T-helper 2 cell treated with Interferon-gamma antibody and Interleukin-4, amounts not matched to agents 100 ng/mL and 5 ng/mL, for 36 hours (primary cell): ENCODE results near the gene HELZ. TPM values are rescaled to one million over a fixed set of nuclear protein-coding genes. Genes with fewer than 3 reads are reported as not detected.

Source experiments
- intact Hi-C: fragments of 100-400 bp; cut with micrococcal nuclease; formaldehyde crosslinking; loops from one replicate; pipeline ENCODE4 v1.15.1; 2023
- total RNA-seq: library from RNA; stranded (reverse); gene quantifications from 2 replicates; pipeline ENCODE4 v1.2.3, GENCODE V29; 2022

Gene HELZ
- total RNA-seq, 1 donor from 2014 or later: 64.1 TPM

DNA sequence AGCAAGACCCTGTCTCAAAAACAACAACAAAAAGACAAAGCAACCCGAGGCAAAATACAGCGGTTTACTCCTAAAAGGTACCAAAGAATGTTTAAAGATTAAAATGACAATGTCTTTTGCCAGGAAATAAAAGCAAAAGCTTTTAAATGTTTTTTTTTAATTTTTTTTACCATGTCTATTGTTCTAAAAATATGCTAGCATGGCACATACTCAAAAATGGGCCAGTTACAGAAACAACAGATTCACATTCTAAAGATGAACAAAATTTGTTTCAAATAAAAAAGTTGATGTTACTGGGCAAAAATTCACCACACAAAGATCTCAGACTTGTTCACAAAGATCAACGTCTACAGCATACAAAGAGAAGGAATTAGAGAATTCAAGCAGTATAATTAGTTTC lies 159.6 kb downstream of the HELZ start:
- intact Hi-C loops: no loop called here

DNA sequence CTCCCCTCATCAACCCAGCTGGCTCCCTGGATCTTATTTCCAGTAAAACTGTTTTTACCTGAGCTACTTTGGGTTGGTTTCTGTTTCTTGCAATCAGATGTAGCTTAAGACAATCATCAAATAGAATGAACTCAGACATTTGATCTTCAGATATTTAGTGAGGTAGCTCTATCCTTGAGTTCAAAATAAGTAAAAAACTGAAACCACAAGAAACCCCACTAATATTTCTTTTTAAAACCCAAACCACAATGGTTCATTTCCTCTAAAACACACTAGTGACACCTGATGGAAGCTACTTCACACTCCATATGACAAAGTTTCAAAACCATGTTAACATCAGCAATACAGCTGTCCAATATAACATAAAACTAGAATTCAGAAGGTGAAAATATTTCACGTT lies 162.9 kb downstream of the HELZ start:
- intact Hi-C loops: no loop called here

DNA sequence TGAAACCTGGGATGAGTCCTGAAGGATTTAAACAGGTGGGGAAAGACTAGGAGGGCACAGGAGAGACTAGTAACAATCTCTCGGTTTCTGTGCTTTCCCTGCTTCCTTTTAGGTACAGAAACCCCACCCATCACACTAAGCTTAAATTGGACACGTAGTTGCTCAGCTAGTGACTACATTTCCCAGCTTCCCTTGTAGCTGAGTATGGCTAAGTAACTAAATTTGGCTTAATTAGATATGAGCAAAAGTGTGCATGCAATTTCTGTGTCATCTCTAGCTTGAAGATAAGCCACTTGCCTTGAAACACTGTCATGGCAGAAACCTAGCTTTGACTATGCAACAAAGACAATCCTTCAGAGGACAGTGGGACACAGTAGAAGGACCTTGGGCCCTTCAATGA lies 164.2 kb downstream of the HELZ start:
- intact Hi-C loops: no loop called here

DNA sequence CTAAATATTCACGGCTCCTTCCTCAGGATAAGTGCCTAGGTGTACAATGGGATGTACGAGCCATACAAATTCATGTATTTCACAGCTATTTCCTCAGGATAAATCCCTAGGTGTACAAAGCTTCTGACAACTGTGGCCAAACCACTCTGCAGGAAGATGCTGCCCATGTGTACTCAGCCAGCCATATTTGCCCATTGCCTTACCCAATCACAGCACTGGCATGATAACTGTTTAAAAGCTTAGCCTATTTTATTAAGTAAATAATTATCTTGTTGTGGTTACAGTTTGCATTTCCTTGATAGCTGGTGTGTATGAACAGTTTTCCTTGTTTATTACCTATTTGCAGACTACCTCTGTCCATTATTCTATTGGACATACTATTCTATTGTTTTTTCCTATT lies 165.5 kb downstream of the HELZ start:
- intact Hi-C loops: no loop called here

DNA sequence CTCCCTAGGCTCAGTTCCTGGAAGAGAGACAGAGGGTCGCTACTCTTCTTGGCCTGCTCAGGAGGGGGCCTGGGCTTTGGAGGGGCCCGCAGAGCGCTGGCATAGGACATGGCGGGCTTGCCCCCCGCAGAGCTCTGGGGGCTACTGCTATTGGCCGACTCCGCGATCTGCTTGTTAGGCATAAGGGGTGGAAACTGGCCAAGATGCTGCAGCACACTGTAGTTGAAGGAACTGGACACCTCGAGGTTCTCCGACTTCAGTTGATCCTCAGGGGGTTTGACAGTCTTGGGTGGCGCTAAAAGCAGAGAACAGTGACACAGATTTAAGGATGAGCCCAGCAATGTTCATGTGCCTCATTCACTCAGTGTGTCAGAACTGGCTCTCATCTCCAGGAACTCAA lies 166.7 kb downstream of the HELZ start:
- intact Hi-C loops: no loop called here

DNA sequence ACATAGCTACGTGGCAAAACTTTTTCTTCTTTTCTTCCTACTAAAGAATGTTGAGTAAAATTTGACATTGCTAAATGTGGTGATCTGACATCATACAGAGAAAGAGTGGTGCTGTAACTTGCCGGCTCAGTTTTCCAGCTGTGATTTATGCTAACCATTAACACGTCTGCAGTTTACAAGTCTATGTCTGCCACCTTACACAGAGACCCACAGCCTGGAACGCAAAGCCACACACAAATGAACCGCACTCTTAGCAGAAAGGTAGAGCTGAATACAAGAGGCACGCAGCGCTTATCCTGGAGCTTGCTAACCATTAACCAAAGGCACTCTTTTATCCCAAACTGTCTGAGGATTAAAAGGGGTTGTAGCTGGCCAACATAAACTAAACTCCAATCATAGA lies 168.7 kb downstream of the HELZ start:
- intact Hi-C loops: no loop called here

DNA sequence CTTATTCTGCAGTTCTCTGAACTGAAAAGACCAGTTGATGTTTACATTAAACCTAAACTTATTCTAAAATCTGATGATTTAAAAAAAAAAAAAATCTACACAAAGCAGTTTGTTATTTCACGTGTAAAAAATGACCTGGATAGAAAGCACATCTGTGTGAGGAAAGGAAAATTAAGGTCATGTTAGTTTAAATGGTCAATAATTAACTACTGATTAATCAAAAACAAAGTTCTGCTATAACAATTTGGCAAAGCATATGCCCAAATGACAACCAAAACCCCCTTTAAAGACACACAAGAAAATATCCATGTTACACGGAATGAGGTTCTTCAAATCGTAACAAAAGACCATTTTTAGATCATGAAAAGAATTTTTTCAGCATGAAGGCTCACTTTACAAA lies 170.2 kb downstream of the HELZ start:
- intact Hi-C loops: no loop called here

DNA sequence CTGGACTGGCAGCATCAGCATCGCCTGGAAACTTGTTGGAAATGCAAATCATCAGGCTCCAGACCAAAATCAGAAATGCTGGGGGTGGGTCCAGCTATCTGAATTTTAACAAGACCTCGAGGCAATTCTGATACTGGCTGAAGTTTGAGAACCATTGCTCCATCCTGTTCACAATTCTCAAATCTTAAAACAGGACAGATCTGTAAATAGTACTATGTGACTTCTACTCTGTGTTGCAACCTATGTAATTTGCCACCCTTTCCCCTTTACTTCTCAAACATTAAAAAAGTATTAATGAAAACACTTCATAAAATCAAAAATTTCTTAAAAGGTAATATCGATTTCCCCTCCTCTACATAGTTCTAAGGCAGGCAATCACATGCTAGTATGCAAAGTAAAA lies 172.1 kb downstream of the HELZ start:
- intact Hi-C loops: no loop called here

DNA sequence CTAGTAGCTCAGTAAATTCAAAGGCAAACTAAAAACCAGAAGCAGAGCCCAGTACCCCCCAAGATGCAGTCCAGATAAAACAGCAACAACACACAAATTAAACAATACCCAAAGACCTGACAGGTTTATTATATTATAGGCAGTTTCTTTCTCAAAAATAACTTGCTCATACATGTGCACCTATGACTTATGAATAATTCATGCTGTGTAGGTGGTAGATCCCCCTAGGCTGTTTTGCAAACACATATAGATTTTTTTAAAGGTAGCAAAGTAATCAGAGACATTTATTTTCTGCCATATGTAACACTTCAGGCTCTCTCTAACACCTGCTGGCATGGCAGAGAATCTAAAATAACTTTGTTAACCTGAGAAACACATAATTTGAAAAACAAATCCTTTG lies 173.4 kb downstream of the HELZ start:
- intact Hi-C loops: no loop called here

DNA sequence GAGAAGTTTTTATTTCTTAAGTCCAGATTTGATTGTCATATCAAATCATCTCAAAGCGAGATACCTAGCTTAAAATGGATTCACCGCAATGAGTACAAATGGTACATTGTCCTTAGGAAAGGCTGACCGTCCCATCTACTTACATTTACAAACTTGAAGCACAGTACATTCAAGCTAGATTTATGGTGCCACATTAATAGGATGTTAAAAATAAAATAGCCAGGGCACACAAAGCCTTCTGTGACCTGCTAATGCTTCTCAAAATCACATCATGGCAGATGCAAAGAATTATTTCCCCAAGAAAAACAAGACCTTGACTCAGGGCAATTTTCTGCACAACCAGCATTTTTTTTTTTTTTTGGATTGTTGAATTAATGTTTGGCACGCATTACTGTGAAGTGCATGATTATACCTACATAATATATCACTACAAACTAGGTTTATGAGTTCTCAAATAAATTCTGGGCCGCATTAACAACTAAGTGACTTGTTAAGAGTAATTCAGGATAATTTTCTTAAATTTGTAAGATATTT lies 175.3 kb downstream of the HELZ start:
- intact Hi-C loops: no loop called here

DNA sequence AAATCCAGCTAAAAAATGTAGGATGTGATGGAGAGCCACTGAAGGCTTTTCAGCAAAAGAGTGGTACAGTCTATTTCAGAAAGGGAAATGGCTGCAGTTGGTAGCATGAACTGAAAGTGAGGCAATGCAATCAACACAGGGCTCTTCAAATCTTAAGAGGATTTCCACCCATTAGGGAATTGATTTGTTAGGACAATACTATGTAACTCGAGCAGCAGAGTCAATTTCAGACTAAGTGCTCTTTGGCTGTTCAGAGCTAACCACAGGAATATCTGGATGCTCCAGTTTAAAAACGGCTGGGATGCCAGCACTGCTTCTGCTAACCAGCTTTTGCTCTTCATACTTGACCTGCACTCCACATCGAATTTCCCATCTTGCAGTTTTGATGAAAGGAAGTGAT lies 176.0 kb downstream of the HELZ start:
- intact Hi-C loops: no loop called here

DNA sequence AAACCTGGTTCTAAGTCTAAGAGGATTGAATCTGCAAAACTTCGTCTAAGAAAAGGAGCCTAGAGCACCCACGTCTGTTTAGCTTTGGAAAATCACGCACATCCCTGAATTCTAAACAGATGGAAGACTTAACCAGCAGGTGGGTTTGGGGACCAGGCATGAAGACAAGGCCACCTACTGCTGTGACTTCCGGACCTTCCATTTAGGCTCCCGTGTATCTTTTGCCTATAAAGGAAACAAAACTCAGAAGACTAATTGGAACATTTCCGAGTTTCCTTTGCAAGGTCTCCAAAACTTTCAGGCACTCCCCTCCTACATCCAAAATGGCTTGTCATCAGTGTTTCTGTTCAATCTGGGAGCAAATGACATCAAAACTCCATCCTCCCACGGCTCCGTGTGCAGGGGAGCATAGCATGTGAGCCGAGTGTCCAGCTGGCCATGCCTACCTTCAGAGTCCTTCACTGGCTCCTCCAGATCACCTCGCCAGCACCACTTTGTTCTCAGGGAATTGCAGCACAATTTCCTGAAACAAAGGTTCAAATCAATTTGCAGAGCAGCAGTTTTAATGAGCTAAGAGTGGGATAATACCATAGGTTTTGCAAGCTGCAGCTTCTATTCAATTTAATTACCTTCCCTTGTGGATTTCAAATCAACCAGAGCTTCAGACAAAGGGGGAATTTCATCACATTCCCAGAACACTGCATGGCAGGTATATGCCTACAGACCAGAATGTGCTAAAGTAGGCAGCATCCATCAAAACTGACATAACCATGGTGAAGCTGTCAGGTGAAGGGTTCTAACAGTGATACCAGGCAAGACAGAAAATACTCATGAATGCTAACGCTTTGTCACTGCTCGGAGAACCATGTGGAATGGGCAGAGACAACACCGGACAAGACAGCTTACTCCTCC lies 177.2 kb downstream of the HELZ start:
- intact Hi-C loops: no loop called here

DNA sequence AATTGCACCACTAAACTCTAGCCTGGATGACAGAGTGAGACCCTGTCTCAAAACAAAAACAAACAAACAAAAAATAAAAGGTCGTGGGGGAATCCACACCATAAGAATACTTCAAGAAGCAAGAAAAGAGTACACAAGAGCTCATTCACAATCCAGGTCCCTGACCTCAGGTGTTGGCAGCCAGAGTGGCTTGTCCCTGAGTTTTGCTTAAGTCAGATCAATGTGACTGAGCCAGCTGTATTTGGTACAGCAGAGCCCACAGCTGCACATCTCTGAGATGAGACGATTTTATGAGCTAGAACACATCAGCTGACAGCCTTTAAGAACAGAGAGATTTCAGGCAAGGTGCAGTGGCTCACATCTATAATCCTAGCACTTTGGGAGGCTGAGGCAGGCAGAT lies 178.3 kb downstream of the HELZ start:
- intact Hi-C loops: no loop called here

DNA sequence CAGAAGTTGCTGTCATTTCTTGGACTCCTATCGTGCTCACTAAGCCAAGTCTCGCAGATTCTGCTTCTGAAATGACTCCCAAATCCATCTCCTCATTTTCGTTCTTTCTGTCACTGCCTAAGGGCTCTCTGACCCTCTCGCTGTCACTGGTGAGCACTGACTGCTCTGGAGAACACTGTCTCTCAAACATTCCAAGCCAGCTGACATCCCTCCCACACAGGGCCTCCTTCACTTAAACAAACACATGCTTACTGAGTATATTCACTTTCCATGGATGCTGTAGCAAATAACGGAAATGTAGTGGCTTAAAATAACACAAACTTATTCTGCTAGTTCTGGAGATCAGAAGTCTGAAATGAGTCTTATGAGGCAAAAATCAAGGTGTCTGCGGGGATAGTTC lies 181.9 kb downstream of the HELZ start:
- intact Hi-C loops: no loop called here

DNA sequence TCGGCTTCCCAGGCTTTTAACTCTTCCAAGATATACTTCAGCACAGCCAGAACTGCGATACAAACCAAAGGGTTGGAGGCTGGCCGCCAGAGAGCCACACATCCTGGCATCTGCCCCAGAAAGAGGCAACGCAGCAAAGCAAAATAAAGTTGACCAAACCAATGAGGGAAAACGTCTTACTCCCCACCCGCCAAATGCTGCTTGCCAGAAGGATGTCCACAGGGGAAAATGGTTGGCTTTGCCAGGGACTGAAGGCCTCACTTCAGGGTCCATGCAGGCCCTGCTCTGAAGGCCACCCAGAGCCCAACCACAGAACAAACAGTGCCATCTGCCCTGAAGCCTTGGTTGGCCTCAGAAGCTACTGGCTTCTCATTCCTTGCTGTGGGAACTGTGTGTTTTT lies 185.6 kb downstream of the HELZ start:
- intact Hi-C loops: no loop called here

DNA sequence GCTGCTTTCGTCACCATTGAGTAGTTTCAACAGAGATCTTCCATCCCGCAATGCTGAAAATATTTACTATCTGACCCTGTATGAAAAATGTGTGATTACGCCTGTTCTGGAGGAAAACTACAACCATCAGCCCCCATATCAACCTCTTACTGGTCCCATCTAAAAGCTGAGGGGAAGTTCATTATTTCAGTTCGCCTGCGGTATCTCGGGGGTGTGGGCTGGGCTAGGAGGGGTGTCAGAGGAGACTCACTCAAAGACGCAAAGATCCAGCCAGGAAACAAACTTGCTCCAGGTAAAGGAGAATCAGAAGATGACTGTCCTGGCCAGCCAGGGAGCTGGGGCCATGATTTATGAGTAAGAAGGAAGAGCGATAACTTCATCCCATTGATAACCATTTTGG lies 187.0 kb downstream of the HELZ start:
- intact Hi-C loops: no loop called here

DNA sequence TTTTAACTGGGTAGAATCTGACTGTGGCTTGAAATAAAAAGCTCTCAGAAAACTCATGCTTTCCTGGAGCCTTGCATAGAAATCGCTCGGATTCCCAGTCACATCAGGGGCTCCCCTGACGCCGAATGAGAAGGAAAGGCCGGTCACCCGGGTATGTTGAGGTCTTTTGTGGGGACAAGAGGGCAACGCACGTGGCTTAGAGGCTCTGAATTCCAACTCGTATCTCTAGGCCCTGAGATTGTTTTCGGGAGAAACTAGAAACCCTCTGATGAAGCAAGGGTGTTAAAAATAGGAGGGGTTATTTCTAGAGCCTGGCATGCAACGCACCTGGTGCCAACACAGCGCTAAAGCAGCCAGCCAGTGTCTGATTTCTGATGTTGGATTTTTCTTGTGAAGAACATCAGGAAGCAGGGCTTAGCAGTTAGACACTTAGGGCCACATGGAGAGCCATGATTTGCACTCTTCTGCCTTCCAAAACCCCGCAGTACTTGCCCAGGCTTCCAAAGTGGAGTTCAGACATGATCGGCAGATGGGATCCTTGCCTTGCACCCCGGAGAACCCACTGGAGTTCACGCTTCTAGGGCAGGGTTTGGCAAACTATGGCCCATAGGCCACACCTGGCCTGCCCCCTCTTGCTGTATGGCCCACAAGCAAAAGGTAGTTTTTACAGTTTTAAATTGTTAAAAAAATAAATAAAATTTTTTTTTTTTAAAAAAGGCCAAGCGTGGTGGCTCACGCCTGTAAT lies 188.1 kb downstream of the HELZ start:
- intact Hi-C loops: no loop called here

DNA sequence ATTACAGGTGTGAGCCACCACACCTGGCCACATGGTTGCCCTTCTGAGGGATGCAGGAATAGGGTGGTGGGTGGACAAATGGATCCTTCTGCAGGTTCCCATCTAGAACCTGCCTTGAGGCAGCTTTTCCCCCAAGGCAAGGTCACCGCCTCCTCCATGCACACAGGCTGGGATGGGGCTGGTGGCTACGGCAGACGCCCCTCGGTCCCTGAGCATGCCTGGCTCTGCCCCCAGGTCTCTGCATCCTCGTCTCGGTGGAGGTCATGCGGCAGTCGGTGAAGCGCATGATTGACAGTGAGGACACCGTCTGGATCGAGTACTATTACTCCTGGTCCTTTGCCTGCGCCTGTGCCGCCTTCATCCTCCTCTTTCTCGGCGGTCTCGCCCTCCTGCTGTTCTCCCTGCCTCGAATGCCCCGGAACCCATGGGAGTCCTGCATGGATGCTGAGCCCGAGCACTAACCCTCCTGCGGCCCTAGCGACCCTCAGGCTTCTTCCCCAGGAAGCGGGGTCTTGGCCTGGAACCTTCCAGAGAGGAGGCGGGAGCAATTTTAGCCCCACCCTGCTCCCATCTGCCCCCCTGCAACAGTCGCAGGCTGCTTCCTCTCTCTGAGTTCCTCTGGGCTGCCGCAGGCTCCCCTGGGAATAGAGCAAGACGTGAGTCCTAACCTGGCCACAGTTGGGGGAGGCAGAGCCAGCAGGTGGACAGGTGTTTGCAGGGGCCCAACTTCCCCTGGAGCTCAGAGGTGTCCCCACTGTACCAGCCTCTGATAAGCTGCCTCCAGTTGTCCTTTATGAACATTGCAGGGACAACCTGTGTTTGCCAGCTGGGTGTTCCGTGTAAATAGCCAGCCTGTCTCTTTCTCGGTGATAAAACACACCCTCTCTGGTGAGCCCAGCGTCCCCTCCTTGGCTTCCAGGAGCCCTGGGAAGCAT lies 188.9 kb downstream of the HELZ start:
- intact Hi-C loops: no loop called here

DNA sequence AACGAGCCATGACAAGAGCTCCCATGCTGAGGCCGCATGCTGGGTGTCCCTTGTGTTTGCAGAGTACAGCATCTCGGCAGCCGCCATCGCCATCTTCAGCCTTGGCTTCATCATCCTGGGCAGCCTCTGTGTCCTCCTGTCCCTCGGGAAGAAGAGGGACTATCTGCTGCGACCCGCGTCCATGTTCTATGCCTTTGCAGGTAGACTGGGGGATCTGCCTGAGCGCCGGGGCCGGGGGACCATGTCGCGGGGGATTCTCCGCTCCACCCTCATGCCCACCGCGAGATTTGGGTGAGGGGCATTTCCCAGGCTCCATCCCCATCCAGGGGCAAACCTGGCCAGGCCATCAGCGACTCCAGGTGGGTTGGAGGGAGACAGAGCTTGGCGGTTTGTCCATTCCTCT lies 190.0 kb downstream of the HELZ start:
- intact Hi-C loops: no loop called here

DNA sequence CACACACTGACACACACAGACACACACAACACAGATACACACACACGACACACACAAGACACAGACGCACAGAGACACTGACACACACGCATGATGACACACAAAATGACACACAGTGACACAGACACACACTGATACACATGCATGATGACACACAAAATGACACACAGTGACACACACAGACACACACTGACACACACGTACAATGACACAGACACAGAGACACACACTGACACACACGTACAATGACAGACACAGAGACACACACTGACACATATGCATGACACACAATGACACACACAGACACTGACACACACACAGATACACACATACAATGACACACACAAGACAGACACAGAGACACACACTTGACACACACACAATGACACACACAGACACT lies 190.4 kb downstream of the HELZ start:
- intact Hi-C loops: no loop called here

DNA sequence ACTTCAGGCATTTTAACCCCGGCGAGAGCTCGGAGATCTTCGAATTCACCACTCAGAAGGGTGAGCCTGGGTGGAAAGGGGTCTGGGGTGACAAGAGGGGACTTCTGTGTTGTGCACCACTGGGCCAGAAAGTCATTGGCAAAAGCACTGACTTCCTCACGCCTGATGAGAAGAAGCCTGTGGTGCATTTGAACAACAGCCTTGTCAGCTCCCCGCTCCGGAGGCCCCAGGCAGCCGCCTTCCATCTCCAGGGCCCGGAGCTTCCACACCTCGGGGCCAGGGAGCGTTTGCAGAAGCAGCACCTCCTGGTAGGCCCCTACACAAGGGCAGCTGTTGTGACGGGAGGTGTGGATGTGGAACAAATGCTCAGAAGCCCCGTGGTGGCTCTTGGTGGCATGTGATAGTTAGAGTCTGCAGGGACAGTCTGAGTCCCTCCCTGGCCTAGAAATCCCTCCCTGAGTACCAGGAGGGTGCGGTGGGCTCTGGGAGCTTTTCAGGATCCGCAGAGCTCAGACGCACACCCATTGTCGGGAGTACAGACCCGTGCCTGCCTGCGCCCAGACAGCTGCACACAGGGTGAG lies 190.9 kb downstream of the HELZ start:
- intact Hi-C loops: no loop called here
